Putamen (tissue), 1 donor: ENCODE results near the gene PSD4.
"Not testable (repeated sequence)": the region's sequence is repeated elsewhere in the genome, so short reads cannot be mapped to it uniquely, and the experiment has no call there.

Source experiments
- DNase-seq: peaks from one replicate; pipeline ENCODE4 v3.0.0-alpha.2; 2016; ENCODE audit warnings: low spot score

Gene PSD4

GRCh38 chr2:113223813-113224212 is 50.0 kb downstream of the PSD4 start:
- no peak for DNase-seq

- DNase-seq = no peak
These were observed 51.0 kb downstream of the PSD4 start for GRCh38 chr2:113224647-113225236.

GRCh38 chr2:113225263-113226259 is 51.8 kb downstream of the PSD4 start:
- no peak for DNase-seq

- DNase-seq = no peak
These were observed 52.7 kb downstream of the PSD4 start for GRCh38 chr2:113226462-113226861.

GRCh38 chr2:113227290-113227689 is 53.5 kb downstream of the PSD4 start:
- no peak for DNase-seq

GRCh38 chr2:113227698-113228097 is 53.9 kb downstream of the PSD4 start:
- no peak for DNase-seq

GRCh38 chr2:113228351-113228750 is 54.6 kb downstream of the PSD4 start:
- no peak for DNase-seq

GRCh38 chr2:113228991-113229716 is 55.4 kb downstream of the PSD4 start:
- no peak for DNase-seq

- no peak for DNase-seq
These were observed 56.0 kb downstream of the PSD4 start for GRCh38 chr2:113229795-113230194.

- DNase-seq = no peak
These were observed 56.8 kb downstream of the PSD4 start for GRCh38 chr2:113230531-113230930.

GRCh38 chr2:113231064-113231463 is 57.3 kb downstream of the PSD4 start:
- DNase-seq = no peak

- DNase-seq = no peak
These were observed 58.4 kb downstream of the PSD4 start for GRCh38 chr2:113232123-113232522.

- DNase-seq = no peak
These were observed 59.0 kb downstream of the PSD4 start for GRCh38 chr2:113232740-113233139.

- DNase-seq = no peak
These were observed 60.1 kb downstream of the PSD4 start for GRCh38 chr2:113233593-113234550.

GRCh38 chr2:113234721-113235346 is 61.1 kb downstream of the PSD4 start:
- DNase-seq = no peak

GRCh38 chr2:113235347-113236226 is 61.8 kb downstream of the PSD4 start:
- not testable (repeated sequence) for DNase-seq

GRCh38 chr2:113236367-113237159 is 62.8 kb downstream of the PSD4 start:
- DNase-seq = no peak

GRCh38 chr2:113237604-113238160 is 63.9 kb downstream of the PSD4 start:
- DNase-seq = no peak
